Endothelial cell of umbilical vein (primary cell): ENCODE measurements around the gene ME3. TPM values are rescaled to one million over a fixed set of nuclear protein-coding genes. Genes with fewer than 3 reads are reported as not detected.

Experiments
- BruUV-seq: library from RNA; stranded (reverse); fragments of 400-500 nt; replicated peaks from 2 replicates; lab custom pipeline; 2021; lab: Mats Ljungman, UMichigan
- CTCF ChIA-PET: fragments of 300-600, 350-600 bp; sonication (Branson Sonifier 250); formaldehyde crosslinking; loops from one replicate; lab custom pipeline; 2021; ENCODE audit warnings: antibody characterized with exemption, inconsistent platforms; lab: Charles Lee
- POLR2A ChIA-PET: fragments of 300-600, 350-600 bp; sonication (Branson Sonifier 250); formaldehyde crosslinking; loops from one replicate; lab custom pipeline; 2021; ENCODE audit warnings: antibody characterized with exemption, inconsistent platforms; lab: Charles Lee
- DNase-seq: peaks from one replicate; pipeline ENCODE4 v3.0.0-alpha.2; 2011; ENCODE audit warnings: low read depth, low spot score
- FAIRE-seq: peaks from 2 replicates; lab custom pipeline; 2011; peaks lifted over from hg19 to GRCh38; lab: Jason Lieb, UNC
- H2AFZ ChIP-seq: 2 replicates; pipeline ENCODE4 v1.6.0; 2012; ENCODE audit warnings: low read depth, low read length, control low read depth, inconsistent platforms
- H3K27ac ChIP-seq: 2 replicates; pipeline ENCODE4 v1.5.1; 2011; ENCODE audit warnings: low read depth, mild to moderate bottlenecking, control low read depth, low read length, moderate library complexity; ENCODE audit not compliant: insufficient read depth
- H3K27me3 ChIP-seq, 2 experiments: 2 replicates each; pipeline versions ENCODE4 v1.6.0 to v1.6.1; 2011; ENCODE audit warnings: low read length in 2 of 2, mixed read lengths in 1 of 2; ENCODE audit not compliant: control insufficient read depth in 2 of 2, insufficient read depth in 2 of 2
- H3K36me3 ChIP-seq, 2 experiments: 2 replicates in 1 of 2; 3 replicates in 1 of 2; pipeline ENCODE4 v1.5.1; 2011; ENCODE audit warnings: low read length in 2 of 2, mild to moderate bottlenecking in 1 of 2, moderate library complexity in 1 of 2; ENCODE audit not compliant: control insufficient read depth in 2 of 2, insufficient read depth in 2 of 2; ENCODE audit errors: extremely low read depth in 1 of 2
- H3K4me1 ChIP-seq: 3 replicates; pipeline ENCODE4 v1.5.1; 2011; ENCODE audit warnings: mild to moderate bottlenecking, low read length; ENCODE audit not compliant: control insufficient read depth, insufficient read depth; ENCODE audit errors: extremely low read depth
- H3K4me2 ChIP-seq: 2 replicates; pipeline ENCODE4 v1.6.1; 2011; ENCODE audit warnings: low read length, control low read depth, mixed read lengths; ENCODE audit not compliant: insufficient read depth
- H3K4me3 ChIP-seq, 3 experiments: fragments of 200-600 bp in 1 of 3; sonication (generic), shearing (Covaris generic) in 1 of 3; replicated peaks in 1 of 3; 2 replicates each; pipeline ENCODE4 v1.5.1; 2011 to 2016; ENCODE audit warnings: control low read depth in 3 of 3, low read length in 3 of 3, mild to moderate bottlenecking in 2 of 3, inconsistent platforms in 1 of 3, low read depth in 1 of 3, moderate library complexity in 1 of 3; ENCODE audit not compliant: insufficient read depth in 1 of 3
- H3K79me2 ChIP-seq: 2 replicates; pipeline ENCODE4 v1.6.0; 2012; ENCODE audit warnings: low read length, inconsistent platforms; ENCODE audit not compliant: control insufficient read depth, insufficient read depth
- H3K9ac ChIP-seq: replicated peaks from 2 replicates; pipeline ENCODE3; 2011; ENCODE audit warnings: low read length, control low read depth; ENCODE audit not compliant: insufficient read depth; ENCODE audit errors: extremely low read depth
- H3K9me1 ChIP-seq: replicated peaks from 3 replicates; pipeline ENCODE4 v1.6.0; 2011; ENCODE audit warnings: mild to moderate bottlenecking, low read length; ENCODE audit not compliant: control insufficient read depth, insufficient read depth; ENCODE audit errors: extremely low read depth
- H3K9me3 ChIP-seq: replicated peaks from 2 replicates; pipeline ENCODE4 v1.5.1; 2012; ENCODE audit warnings: low read length, inconsistent platforms; ENCODE audit not compliant: control insufficient read depth, insufficient read depth
- H4K20me1 ChIP-seq: replicated peaks from 2 replicates; pipeline ENCODE3; 2011; ENCODE audit warnings: mild to moderate bottlenecking, low read length; ENCODE audit not compliant: control insufficient read depth, insufficient read depth; ENCODE audit errors: extremely low read depth
- EZH2 ChIP-seq: IDR thresholded peaks from 2 replicates; pipeline ENCODE4 v1.6.1; 2012; ENCODE audit warnings: borderline replicate concordance, low read depth, mild to moderate bottlenecking, moderate library complexity, low read length, inconsistent platforms; ENCODE audit not compliant: severe bottlenecking
- FOS ChIP-seq: IDR thresholded peaks from 2 replicates; pipeline ENCODE4 v1.6.1; 2011; ENCODE audit warnings: mild to moderate bottlenecking, low read length, moderate library complexity, borderline replicate concordance; ENCODE audit not compliant: insufficient read depth
- GATA2 ChIP-seq: IDR thresholded peaks from 2 replicates; pipeline ENCODE4 v1.7.0; 2011; ENCODE audit warnings: low read depth, mild to moderate bottlenecking, moderate library complexity, mixed read lengths, low read length; ENCODE audit not compliant: insufficient read length, insufficient read depth
- JUN ChIP-seq: IDR thresholded peaks from 2 replicates; pipeline ENCODE4 v1.6.1; 2011; ENCODE audit warnings: borderline replicate concordance, low read depth; ENCODE audit not compliant: insufficient read length, insufficient read depth
- MYC ChIP-seq: IDR thresholded peaks from one replicate; pipeline ENCODE4 v1.6.1; 2011; ENCODE audit warnings: mild to moderate bottlenecking, low read depth, low read length
- POLR2A ChIP-seq: IDR thresholded peaks from 2 replicates; pipeline ENCODE4 v1.6.1; 2012; ENCODE audit warnings: low read depth, mild to moderate bottlenecking, control low read depth, low read length
- POLR2AphosphoS5 ChIP-seq: IDR thresholded peaks from 2 replicates; pipeline ENCODE4 v1.6.1; 2012; ENCODE audit warnings: low read depth, mild to moderate bottlenecking, control low read depth, low read length, moderate library complexity; ENCODE audit not compliant: insufficient read depth
- dilution Hi-C: fragments of 300-500 bp; cut with MboI; formaldehyde crosslinking; loops from one replicate; pipeline ENCODE4 v1.15.0; 2019; ENCODE audit warnings: low sequenced_read_pairs; ENCODE audit not compliant: extremely low pct_ligation_motif_present
- intact Hi-C: fragments of 100-400 bp; cut with micrococcal nuclease; formaldehyde crosslinking; loops from one replicate; pipeline ENCODE4 v1.10.0; 2022
- polyA plus RNA-seq, 4 experiments: library from polyadenylated mRNA; depleted of rRNA in 3 of 4; stranded (reverse) in 3 of 4; unstranded in 1 of 4; fragments of >200 nt; gene quantifications; 2 replicates each; pipeline versions ENCODE4 v1.2.1 to v1.2.3, GENCODE V29; 2011 to 2012; ENCODE audit warnings: missing spikeins in 1 of 4
- total RNA-seq: library from RNA; stranded (reverse); gene quantifications from 2 replicates; pipeline ENCODE4 v1.2.3, GENCODE V29; 2021
- TF ChIP-seq, protein P1 (sequence below), 2 donors: IDR thresholded peaks; 1 replicate in 1 of 2; 2 replicates in 1 of 2; pipeline ENCODE4 v1.5.1; 2011; ENCODE audit warnings: low read length in 2 of 2, mild to moderate bottlenecking in 2 of 2, moderate library complexity in 2 of 2, control low read depth in 1 of 2, inconsistent platforms in 1 of 2, low read depth in 1 of 2; ENCODE audit not compliant: insufficient read depth in 1 of 2; ENCODE audit errors: extremely low read depth in 1 of 2
- TF ChIP-seq, protein P2 (sequence below): IDR thresholded peaks from 2 replicates; pipeline ENCODE4 v1.6.1; 2011; ENCODE audit not compliant: insufficient read depth, insufficient read length

Gene ME3
- total and polyA plus RNA-seq, 2 donors (not counting 3 experiments of a cell fraction or from before 2014, with no cell fraction given), result 26.9 to 30.4 TPM

DNA sequence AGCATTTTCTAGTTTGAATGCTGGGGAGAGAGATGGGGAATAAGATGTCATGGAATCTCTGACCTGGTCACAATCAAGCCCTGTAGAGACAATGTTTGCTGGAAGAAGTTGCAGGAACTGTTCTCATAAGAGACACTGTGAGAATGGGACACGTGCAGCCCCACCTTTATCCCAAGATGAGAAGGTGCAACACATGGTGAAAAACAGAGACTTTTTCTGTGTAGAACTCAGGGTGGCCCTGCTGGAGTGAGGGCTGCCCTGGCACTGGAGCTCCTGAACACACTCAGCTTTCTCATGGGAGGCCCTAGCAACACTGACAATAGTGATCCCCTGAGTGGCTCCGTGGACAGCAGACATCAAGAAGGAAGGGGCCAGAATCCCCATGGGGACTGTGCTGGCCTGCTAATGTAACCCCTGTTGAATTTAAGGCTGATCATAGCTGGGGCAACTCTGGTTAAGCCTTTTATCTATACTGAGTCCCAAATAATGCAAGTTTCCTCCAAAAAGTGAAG lies 106.6 kb downstream of the ME3 start:
- no peak for DNase-seq
- H3K9me3 ChIP-seq, result no peaks in the 10 kb centered on the region
- BruUV-seq, result no TSS peak
- no peaks in the 10 kb centered on the region for H3K9me1 ChIP-seq
- no peaks in the 10 kb centered on the region for H3K79me2 ChIP-seq
- H3K27me3 ChIP-seq, result no peaks in the 10 kb centered on the region
- TF ChIP-seq MYC (no peak), POLR2AphosphoS5 (no peak), POLR2A (no peak), EZH2 (no peak), GATA2 (no peak), JUN (no peak), FOS (no peak)
- TF ChIP-seq, protein P1, sequence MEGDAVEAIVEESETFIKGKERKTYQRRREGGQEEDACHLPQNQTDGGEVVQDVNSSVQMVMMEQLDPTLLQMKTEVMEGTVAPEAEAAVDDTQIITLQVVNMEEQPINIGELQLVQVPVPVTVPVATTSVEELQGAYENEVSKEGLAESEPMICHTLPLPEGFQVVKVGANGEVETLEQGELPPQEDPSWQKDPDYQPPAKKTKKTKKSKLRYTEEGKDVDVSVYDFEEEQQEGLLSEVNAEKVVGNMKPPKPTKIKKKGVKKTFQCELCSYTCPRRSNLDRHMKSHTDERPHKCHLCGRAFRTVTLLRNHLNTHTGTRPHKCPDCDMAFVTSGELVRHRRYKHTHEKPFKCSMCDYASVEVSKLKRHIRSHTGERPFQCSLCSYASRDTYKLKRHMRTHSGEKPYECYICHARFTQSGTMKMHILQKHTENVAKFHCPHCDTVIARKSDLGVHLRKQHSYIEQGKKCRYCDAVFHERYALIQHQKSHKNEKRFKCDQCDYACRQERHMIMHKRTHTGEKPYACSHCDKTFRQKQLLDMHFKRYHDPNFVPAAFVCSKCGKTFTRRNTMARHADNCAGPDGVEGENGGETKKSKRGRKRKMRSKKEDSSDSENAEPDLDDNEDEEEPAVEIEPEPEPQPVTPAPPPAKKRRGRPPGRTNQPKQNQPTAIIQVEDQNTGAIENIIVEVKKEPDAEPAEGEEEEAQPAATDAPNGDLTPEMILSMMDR (IDR thresholded peaks at IDR 0.05; ENCODE audit: extremely low read depth in 1 of 2, insufficient read depth in 1 of 2, low read depth in 1 of 2, low read length in 2 of 2), result no peak
- TF ChIP-seq, protein P2, sequence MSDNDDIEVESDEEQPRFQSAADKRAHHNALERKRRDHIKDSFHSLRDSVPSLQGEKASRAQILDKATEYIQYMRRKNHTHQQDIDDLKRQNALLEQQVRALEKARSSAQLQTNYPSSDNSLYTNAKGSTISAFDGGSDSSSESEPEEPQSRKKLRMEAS, result no peak
- ChIA-PET CTCF (interaction anchor here (0.8 kb wide), 1 partner anchor 9 kb away, joined by 3 read pairs; no protein-coding TSS in a partner anchor), POLR2A (no interaction called here)
- intact Hi-C loops, result no loop called here
- no peak overlapping the region for H3K4me3 ChIP-seq
- peaks cover 13% of the 10 kb centered on the region for H3K4me1 ChIP-seq
- H3K4me2 ChIP-seq, result no peak overlapping the region
- no peak overlapping the region for H3K9ac ChIP-seq
- H4K20me1 ChIP-seq, result no peaks in the 10 kb centered on the region
- dilution Hi-C loops, result no loop called here
- no peak for FAIRE-seq
- no peak overlapping the region for H2AFZ ChIP-seq
- no peaks in the 10 kb centered on the region for H3K36me3 ChIP-seq
- H3K27ac ChIP-seq, result no peak overlapping the region
